Brain microvascular endothelial cell (primary cell): ENCODE data around the gene UCP1.

ENCODE experiments used
- DNase-seq: peaks from one replicate; pipeline ENCODE4 v3.0.0-alpha.2; 2020
- H3K27ac ChIP-seq: fragments of 250-450 bp; sonication (Bioruptor Pico); 2 replicates; pipeline ENCODE4 v1.5.1; 2020; ENCODE audit warnings: mild to moderate bottlenecking, moderate library complexity
- H3K27me3 ChIP-seq: fragments of 250-450 bp; sonication (Bioruptor Pico); replicated peaks from 2 replicates; pipeline ENCODE4 v1.5.1; 2020; ENCODE audit warnings: mild to moderate bottlenecking
- H3K36me3 ChIP-seq: fragments of 250-450 bp; sonication (Bioruptor Pico); replicated peaks from 2 replicates; pipeline ENCODE4 v1.5.1; 2020; ENCODE audit warnings: mild to moderate bottlenecking
- H3K4me3 ChIP-seq: 2 replicates; pipeline ENCODE4 v1.5.1; 2011; ENCODE audit warnings: low read depth, mild to moderate bottlenecking, control low read depth, low read length, moderate library complexity
- CTCF ChIP-seq: IDR thresholded peaks from 2 replicates; pipeline ENCODE4 v1.5.1; 2011; ENCODE audit warnings: low read depth, mild to moderate bottlenecking, moderate library complexity, low read length, control low read depth, inconsistent platforms; ENCODE audit errors: missing control alignments
- in situ Hi-C: cut with HindIII; loops from 2 replicates; pipeline ENCODE4 v1.10.0; 2017; ENCODE audit warnings: low sequenced_read_pairs, low pct_ligation_motif_present

Gene UCP1

DNA sequence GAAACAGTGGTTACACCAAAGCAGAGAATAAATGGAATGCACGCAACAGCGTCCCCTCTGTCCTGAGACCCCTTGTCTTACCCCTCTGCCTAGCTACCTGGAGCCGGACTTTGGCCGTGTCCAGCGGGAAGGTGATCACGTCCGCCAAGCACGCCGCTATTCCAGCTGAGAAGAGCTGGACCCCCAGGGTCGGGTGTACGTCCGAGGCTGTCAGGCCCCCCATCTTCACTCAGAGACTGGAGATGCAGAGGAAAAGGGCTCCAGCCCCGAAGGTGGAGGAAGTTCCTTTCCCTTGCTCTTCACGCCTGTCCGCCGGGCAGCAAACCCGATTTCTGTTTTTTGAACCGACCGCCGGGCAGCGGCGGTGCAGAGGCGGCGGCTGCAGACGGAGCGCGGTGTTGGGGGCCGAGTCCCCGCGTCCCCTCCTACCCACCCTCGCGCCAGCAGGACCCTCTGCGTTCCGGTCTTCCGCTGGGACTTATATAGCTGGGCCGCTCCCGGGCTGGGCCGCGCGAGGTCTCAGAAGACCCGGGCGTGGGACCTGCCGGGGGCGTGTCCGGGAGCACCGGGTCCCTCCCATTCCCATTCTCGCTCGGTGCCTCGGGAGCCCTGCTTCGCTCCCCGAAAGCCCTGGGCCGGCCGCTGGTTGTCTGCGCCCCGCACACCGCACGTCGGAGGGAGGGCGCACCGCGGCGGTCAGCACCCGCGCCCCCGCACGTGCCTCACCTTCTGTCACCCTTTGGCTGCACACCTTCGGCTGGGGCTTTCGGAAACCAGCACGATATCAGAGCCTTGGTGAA lies at the start of gene UCP1:
TSS of gene UCP1 (minus strand) at position 455 of the 800 bp plus-strand sequence. CDS start at position 223, 232 bp downstream.
- DNase-seq = no peak
- Histone ChIP-seq H3K27me3 (peaks cover 50% of the 10 kb centered on the region), H3K4me3 (peak within 1 kb of the TSS; percentile 49), H3K27ac (no peak within 1 kb of the TSS), H3K36me3 (no peaks in the 10 kb centered on the region)
- TF ChIP-seq CTCF = no peak
- in situ Hi-C loops = no loop called here

DNA sequence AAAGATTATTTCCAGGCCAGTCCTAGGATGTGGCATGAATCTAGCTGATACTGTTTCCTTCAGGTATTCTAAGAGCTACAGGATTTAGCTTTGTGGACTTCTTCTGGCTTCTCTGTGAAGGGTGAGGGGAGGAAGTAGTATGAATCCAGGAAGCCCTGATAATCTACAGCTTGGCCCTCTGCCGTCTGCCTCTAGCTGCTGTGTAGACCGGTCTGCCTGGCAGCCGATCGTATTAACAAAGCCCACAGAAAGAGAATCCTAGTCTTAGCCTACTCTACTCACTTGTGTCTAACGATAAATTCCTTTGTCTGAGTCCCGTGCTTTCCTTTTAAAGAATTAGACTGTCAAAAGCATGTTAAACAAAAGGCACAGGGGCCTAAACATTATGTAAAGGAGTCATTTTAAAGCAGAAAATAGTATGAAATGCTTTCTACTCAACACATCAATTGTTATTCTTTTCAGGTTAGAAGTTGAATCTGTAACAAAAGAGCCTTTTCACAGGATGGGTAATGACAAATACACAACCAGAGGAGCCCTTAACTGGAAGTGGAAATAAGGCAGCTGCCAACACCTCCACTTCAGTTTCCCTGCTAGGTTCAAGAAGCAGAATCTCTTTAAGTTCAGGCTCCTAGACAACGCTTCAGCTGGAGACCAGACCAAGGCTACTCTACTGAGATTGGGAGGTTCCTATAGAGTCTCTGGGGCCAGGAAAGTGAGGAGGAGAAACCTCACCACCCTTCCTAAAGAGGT lies 48.9 kb upstream of the UCP1 start:
- no peaks in the 10 kb centered on the region for H3K27me3 ChIP-seq
- in situ Hi-C loops = no loop called here
- TF ChIP-seq CTCF = no peak
- H3K4me3 ChIP-seq = no peak overlapping the region
- no peak overlapping the region for H3K27ac ChIP-seq
- H3K36me3 ChIP-seq = no peaks in the 10 kb centered on the region
- no peak for DNase-seq

DNA sequence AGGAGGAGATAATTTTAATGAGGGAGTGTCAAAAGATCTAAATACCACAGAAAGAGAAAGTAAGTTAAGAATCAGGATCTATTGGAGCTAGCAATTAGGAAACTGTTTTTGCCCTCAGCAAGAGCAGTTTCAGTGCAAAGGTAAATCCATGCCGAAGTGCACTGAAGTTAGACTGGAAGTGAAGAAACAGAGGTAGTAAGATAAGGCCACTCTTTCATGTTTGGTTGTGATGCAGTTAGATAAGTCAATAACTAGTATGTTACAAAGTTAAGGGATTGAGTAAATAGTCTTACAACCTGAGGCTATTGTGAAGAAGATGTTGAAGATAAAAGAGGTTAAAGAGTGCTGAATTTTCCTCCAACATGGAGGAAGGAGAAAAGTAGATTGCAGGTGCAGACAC lies 46.7 kb upstream of the UCP1 start:
- Histone ChIP-seq H3K27me3 (no peaks in the 10 kb centered on the region), H3K36me3 (no peaks in the 10 kb centered on the region), H3K27ac (no peak overlapping the region), H3K4me3 (no peak overlapping the region)
- in situ Hi-C loops = no loop called here
- no peak for TF ChIP-seq CTCF
- no peak for DNase-seq

DNA sequence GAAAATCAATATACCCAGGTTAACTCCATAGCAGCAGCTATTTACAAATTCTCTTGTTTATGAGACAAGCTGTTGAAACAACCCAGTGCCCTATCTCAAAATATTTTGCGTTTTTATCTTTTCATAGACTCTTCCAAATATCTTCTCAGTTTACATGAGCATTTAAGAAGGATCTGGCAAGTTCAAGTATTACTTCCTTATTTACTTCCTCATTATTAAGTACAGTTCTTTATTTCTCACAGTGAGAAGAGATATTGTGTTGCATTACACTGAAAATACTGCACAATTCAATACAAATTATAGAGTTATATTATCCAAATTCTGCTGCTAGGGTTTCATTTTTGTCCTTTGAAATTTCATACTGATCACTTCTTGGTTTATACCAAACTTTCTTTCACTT lies 43.6 kb upstream of the UCP1 start:
- no peak for TF ChIP-seq CTCF
- Histone ChIP-seq H3K27me3 (no peaks in the 10 kb centered on the region), H3K36me3 (no peaks in the 10 kb centered on the region), H3K4me3 (no peak overlapping the region), H3K27ac (no peak overlapping the region)
- in situ Hi-C loops = no loop called here
- no peak for DNase-seq

DNA sequence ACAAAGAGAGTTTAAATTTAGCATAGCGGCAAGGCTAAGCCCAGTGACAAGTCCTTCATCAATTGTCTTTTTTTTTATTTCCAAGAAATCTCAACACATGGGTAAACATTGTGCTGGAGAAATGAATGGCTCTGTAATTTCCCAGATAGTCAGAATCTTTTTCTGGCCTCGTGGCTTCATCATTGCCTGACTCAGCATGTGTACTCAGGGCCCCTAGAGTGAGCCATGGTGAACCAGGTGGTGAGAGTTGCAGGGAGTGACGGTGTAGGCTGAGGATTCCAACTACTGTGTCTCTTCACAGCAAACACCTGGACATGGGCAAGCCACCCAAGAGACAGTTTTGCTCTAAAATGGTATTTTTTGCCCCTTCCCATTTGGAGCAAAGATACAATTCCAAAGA lies 43.1 kb upstream of the UCP1 start:
- H3K27ac ChIP-seq = no peak overlapping the region
- in situ Hi-C loops = no loop called here
- no peak for TF ChIP-seq CTCF
- no peak overlapping the region for H3K4me3 ChIP-seq
- H3K27me3 ChIP-seq = no peaks in the 10 kb centered on the region
- H3K36me3 ChIP-seq = no peaks in the 10 kb centered on the region
- DNase-seq = no peak
